Stomach (tissue), 4 donors: ENCODE measurements around the gene RAI14.

Experiments used
- CTCF ChIP-seq, 7 experiments: fragments of 450-650 bp in 4 of 7; fragments of 200-600 bp in 3 of 7; sonication (generic) in 3 of 7; IDR thresholded peaks; one replicate each; pipeline ENCODE4 v1.5.1; 2016 to 2019; ENCODE audit warnings: antibody characterized with exemption in 7 of 7, control low read depth in 2 of 7, mild to moderate bottlenecking in 1 of 7
- EP300 ChIP-seq: sonication (generic); formaldehyde crosslinking; IDR thresholded peaks from one replicate; pipeline ENCODE4 v1.6.1; 2017; ENCODE audit warnings: antibody characterized with exemption

- TF ChIP-seq EP300 (no peak), CTCF (IDR thresholded peaks at IDR 0.05) (no peak)
Observed at GRCh38 chr5:34690301-34690700, 34.2 kb downstream of the RAI14 start.
